Neural cell (in vitro differentiated cells): ENCODE results near the gene VEPH1.

Experiments used
- TAF1 ChIP-seq: IDR thresholded peaks from 2 replicates; pipeline ENCODE4 v1.6.1; 2012; ENCODE audit warnings: low read depth
- TF ChIP-seq, protein P1 (sequence below): fragments of 450-650 bp; IDR thresholded peaks from 2 replicates; pipeline ENCODE4 v1.5.1; 2014; ENCODE audit warnings: antibody characterized with exemption, mild to moderate bottlenecking, moderate library complexity; ENCODE audit not compliant: poor library complexity, severe bottlenecking

DNA sequence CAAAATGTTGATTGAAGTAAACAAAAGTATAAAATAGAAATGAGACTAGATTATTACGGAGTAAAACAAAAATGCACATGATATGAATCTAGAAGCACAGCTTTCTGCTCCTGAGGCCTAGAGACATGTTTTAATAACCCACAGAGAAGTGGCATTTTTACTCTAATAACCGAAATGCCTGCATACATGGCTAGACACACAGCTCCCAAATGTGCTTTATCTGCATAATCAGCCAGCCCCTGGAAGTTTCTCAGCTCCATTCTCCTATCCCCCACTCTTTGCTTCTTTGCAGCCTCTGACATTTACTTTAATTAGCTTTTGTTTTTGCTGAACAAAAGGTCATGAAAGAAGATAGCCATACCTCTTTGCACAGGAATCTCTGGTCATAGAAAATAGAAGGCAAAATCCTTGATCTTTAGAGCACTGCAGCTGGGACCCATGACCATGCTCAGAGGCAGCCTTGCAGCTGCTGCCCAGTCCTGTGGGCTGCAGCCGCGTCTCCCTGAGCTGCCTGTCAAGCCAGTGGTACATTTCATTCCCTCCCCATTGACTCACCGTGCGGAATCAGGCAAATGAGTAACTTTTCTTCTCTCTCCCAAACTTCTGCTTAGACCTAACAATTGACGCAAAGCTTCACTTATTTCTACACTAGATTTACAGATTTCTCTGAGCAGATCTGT, at the start of gene VEPH1:
- TF ChIP-seq, protein P1, sequence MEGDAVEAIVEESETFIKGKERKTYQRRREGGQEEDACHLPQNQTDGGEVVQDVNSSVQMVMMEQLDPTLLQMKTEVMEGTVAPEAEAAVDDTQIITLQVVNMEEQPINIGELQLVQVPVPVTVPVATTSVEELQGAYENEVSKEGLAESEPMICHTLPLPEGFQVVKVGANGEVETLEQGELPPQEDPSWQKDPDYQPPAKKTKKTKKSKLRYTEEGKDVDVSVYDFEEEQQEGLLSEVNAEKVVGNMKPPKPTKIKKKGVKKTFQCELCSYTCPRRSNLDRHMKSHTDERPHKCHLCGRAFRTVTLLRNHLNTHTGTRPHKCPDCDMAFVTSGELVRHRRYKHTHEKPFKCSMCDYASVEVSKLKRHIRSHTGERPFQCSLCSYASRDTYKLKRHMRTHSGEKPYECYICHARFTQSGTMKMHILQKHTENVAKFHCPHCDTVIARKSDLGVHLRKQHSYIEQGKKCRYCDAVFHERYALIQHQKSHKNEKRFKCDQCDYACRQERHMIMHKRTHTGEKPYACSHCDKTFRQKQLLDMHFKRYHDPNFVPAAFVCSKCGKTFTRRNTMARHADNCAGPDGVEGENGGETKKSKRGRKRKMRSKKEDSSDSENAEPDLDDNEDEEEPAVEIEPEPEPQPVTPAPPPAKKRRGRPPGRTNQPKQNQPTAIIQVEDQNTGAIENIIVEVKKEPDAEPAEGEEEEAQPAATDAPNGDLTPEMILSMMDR = no peak
- no peak for TF ChIP-seq TAF1
